Measurements from ENCODE around the gene SAMD11.

Gene SAMD11

GRCh38 chr1:913491-914130 lies 10.1 kb upstream of the SAMD11 start:
- Histone ChIP-seq H3K27me3 (ENCODE audit: control insufficient read depth in 1 of 2, insufficient read depth in 2 of 2, low read length in 2 of 2) (peaks cover 21 to 32% of the 10 kb centered on the region in 2 donors), H3K27ac (ENCODE audit: low read length) (no peak overlapping the region), H3K4me3 (ENCODE audit: low read length in 2 of 2) (no peak overlapping the region), H3K9me3 (ENCODE audit: control insufficient read depth in 2 of 2, low read length in 2 of 2) (no peaks in the 10 kb centered on the region), H3K36me3 (ENCODE audit: control insufficient read depth in 2 of 2, insufficient read depth in 2 of 2, low read length in 2 of 2) (no peaks in the 10 kb centered on the region), H3K4me1 (ENCODE audit: control insufficient read depth, insufficient read depth, low read length) (peaks cover 28% of the 10 kb centered on the region), H3K9ac (ENCODE audit: low read length in 2 of 2) (no peak overlapping the region)

DNA sequence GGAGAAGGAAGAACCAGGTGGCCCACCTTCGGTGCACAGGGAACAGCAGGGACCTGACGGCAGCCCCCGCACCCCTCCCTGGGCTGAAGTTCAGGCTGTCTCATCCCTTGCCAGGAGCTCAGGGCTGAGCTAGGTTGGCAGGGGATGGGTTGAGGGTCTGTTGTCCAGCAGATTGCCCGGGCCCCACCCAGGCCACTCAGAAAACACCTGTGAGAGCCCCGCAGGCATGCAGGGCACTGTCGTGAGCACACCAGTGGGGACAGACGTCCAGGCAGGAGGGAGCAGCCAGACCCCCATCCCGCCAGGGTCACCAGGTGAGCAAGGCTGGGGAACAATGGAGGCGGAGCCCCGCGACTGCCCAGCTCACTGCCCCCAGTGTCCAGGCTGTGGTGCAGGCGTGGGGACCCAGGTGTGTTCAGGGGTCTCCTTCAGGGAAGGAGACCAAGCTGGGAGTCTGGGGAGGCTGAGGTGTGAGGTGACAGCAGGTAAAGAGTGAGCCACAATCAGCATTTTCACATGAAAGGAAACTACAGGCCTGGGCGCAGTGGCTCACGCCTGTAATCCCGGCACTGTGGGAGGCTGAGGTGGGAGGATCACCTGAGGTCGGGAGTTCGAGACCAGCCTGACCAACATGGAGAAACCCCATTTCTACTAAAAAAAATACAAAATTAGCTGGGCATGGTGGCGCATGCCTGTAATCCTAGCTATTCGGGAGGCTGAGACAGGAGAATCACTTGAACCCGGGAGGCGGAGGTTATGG lies 9.4 kb upstream of the SAMD11 start:
- no peaks in the 10 kb centered on the region for H3K36me3 ChIP-seq (ENCODE audit: control insufficient read depth in 2 of 2, insufficient read depth in 2 of 2, low read length in 2 of 2)
- peaks cover 28% of the 10 kb centered on the region for H3K4me1 ChIP-seq (ENCODE audit: control insufficient read depth, insufficient read depth, low read length)
- no peak overlapping the region for H3K9ac ChIP-seq (ENCODE audit: low read length in 2 of 2)
- no peak overlapping the region for H3K27ac ChIP-seq (ENCODE audit: low read length)
- peaks cover 23 to 36% of the 10 kb centered on the region in 2 donors for H3K27me3 ChIP-seq (ENCODE audit: control insufficient read depth in 1 of 2, insufficient read depth in 2 of 2, low read length in 2 of 2)
- H3K4me3 ChIP-seq (ENCODE audit: low read length in 2 of 2), result no peak overlapping the region
- H3K9me3 ChIP-seq (ENCODE audit: control insufficient read depth in 2 of 2, low read length in 2 of 2), result no peaks in the 10 kb centered on the region

DNA sequence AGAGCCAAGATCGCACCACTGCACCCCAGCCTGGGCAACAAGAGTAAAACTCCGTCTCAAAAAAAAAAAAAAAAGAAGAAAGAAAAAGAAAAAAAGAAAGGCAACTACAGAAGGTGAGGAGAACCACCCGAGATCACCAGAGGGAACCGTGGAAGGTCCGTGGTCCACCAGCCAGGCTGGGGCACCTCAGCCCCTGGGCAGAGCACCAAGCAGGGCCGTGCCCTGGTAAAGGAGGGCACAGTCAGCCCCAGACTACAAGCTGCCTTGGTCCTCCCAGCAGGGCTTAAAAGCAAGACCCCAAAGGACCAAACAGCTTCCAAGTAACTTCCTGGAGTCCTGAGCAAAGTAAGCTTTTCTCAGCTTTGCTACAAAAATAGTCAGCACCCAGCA lies 8.8 kb upstream of the SAMD11 start:
- H3K27me3 ChIP-seq (ENCODE audit: control insufficient read depth in 1 of 2, insufficient read depth in 2 of 2, low read length in 2 of 2), result peaks cover 28 to 36% of the 10 kb centered on the region in 2 donors
- no peaks in the 10 kb centered on the region for H3K36me3 ChIP-seq (ENCODE audit: control insufficient read depth in 2 of 2, insufficient read depth in 2 of 2, low read length in 2 of 2)
- H3K9ac ChIP-seq (ENCODE audit: low read length in 2 of 2), result no peak overlapping the region
- H3K27ac ChIP-seq (ENCODE audit: low read length), result no peak overlapping the region
- no peak overlapping the region for H3K4me3 ChIP-seq (ENCODE audit: low read length in 2 of 2)
- H3K4me1 ChIP-seq (ENCODE audit: control insufficient read depth, insufficient read depth, low read length), result peaks cover 29% of the 10 kb centered on the region
- no peaks in the 10 kb centered on the region for H3K9me3 ChIP-seq (ENCODE audit: control insufficient read depth in 2 of 2, low read length in 2 of 2)

- H3K9ac ChIP-seq (ENCODE audit: low read length in 2 of 2), result no peak overlapping the region
- no peaks in the 10 kb centered on the region for H3K9me3 ChIP-seq (ENCODE audit: control insufficient read depth in 2 of 2, low read length in 2 of 2)
- peaks cover 35% of the 10 kb centered on the region in 2 donors for H3K27me3 ChIP-seq (ENCODE audit: control insufficient read depth in 1 of 2, insufficient read depth in 2 of 2, low read length in 2 of 2)
- no peaks in the 10 kb centered on the region for H3K36me3 ChIP-seq (ENCODE audit: control insufficient read depth in 2 of 2, insufficient read depth in 2 of 2, low read length in 2 of 2)
- H3K4me3 ChIP-seq (ENCODE audit: low read length in 2 of 2), result no peak overlapping the region
- peaks cover 31% of the 10 kb centered on the region for H3K4me1 ChIP-seq (ENCODE audit: control insufficient read depth, insufficient read depth, low read length)
- H3K27ac ChIP-seq (ENCODE audit: low read length), result no peak overlapping the region
Observed at GRCh38 chr1:915295-916172, 8.2 kb upstream of the SAMD11 start.

- Histone ChIP-seq H3K27ac (ENCODE audit: low read length) (no peak overlapping the region), H3K27me3 (ENCODE audit: control insufficient read depth in 1 of 2, insufficient read depth in 2 of 2, low read length in 2 of 2) (peaks cover 30 to 38% of the 10 kb centered on the region in 2 donors), H3K9me3 (ENCODE audit: control insufficient read depth in 2 of 2, low read length in 2 of 2) (no peaks in the 10 kb centered on the region), H3K4me1 (ENCODE audit: control insufficient read depth, insufficient read depth, low read length) (peaks cover 32% of the 10 kb centered on the region), H3K4me3 (ENCODE audit: low read length in 2 of 2) (no peak overlapping the region), H3K36me3 (ENCODE audit: control insufficient read depth in 2 of 2, insufficient read depth in 2 of 2, low read length in 2 of 2) (no peaks in the 10 kb centered on the region), H3K9ac (ENCODE audit: low read length in 2 of 2) (no peak overlapping the region)
Observed at GRCh38 chr1:916173-917075, 7.3 kb upstream of the SAMD11 start.

- peaks cover 30 to 41% of the 10 kb centered on the region in 2 donors for H3K27me3 ChIP-seq (ENCODE audit: control insufficient read depth in 1 of 2, insufficient read depth in 2 of 2, low read length in 2 of 2)
- peaks cover 30% of the 10 kb centered on the region for H3K4me1 ChIP-seq (ENCODE audit: control insufficient read depth, insufficient read depth, low read length)
- H3K36me3 ChIP-seq (ENCODE audit: control insufficient read depth in 2 of 2, insufficient read depth in 2 of 2, low read length in 2 of 2), result no peaks in the 10 kb centered on the region
- H3K4me3 ChIP-seq (ENCODE audit: low read length in 2 of 2), result no peak overlapping the region
- no peaks in the 10 kb centered on the region for H3K9me3 ChIP-seq (ENCODE audit: control insufficient read depth in 2 of 2, low read length in 2 of 2)
- no peak overlapping the region for H3K9ac ChIP-seq (ENCODE audit: low read length in 2 of 2)
- no peak overlapping the region for H3K27ac ChIP-seq (ENCODE audit: low read length)
Observed at GRCh38 chr1:917076-917459, 6.7 kb upstream of the SAMD11 start.

DNA sequence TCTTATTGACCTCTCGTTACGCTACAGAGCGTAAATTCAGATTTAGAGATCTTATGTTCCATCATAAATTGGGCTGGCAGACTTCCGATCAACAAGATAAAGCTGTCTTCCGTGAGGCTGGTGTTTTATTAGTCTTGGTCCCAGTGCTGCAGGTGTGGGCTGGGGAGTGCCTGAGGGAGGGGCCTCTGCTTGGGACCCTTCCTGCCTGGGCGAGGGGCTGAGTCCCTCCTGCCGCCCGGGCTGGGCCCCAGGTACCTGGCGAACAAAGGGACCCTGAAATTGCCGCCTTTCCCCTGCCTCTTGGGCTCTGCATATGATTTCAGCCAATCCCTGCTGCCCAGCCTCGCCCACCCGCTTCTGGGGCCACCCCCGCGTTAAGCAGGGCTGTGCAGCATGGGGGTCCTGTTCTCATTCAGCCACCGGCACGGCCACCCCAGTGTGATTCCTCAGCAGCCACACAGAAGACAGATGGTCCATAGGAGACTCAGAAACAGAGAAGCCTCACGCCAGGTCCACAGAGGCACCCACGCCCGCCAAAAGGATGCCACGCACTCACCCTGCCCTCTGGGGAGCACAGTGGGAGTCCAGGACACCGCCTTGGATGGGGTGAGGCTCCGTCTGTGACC lies 6.1 kb upstream of the SAMD11 start:
- H3K4me1 ChIP-seq (ENCODE audit: control insufficient read depth, insufficient read depth, low read length), result peaks cover 34% of the 10 kb centered on the region
- no peak overlapping the region for H3K4me3 ChIP-seq (ENCODE audit: low read length in 2 of 2)
- H3K27ac ChIP-seq (ENCODE audit: low read length), result no peak overlapping the region
- no peak overlapping the region for H3K9ac ChIP-seq (ENCODE audit: low read length in 2 of 2)
- peaks cover 29 to 45% of the 10 kb centered on the region in 2 donors for H3K27me3 ChIP-seq (ENCODE audit: control insufficient read depth in 1 of 2, insufficient read depth in 2 of 2, low read length in 2 of 2)
- no peaks in the 10 kb centered on the region for H3K36me3 ChIP-seq (ENCODE audit: control insufficient read depth in 2 of 2, insufficient read depth in 2 of 2, low read length in 2 of 2)
- no peaks in the 10 kb centered on the region for H3K9me3 ChIP-seq (ENCODE audit: control insufficient read depth in 2 of 2, low read length in 2 of 2)

DNA sequence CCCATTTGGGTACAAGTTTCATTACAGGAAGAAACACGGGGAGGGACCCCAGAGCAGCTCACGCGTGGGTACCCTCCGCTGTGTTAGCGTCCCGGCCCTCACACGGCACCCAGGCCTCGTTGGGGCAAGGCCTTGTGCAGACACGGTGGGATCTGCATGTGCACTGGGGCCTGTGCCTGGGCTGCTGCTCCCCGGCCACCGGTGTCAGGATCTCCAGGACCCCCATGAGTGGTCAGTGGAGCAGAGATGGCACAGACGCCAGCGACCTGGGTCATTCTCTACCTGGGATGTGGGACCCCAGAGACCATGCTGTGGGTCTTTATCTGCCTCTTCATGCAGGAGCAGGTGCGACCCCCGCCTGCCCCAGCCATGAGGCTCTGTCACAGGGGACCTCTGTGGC lies 5.4 kb upstream of the SAMD11 start:
- no peak overlapping the region for H3K4me3 ChIP-seq (ENCODE audit: low read length in 2 of 2)
- no peak overlapping the region for H3K9ac ChIP-seq (ENCODE audit: low read length in 2 of 2)
- H3K9me3 ChIP-seq (ENCODE audit: control insufficient read depth in 2 of 2, low read length in 2 of 2), result no peaks in the 10 kb centered on the region
- no peaks in the 10 kb centered on the region for H3K36me3 ChIP-seq (ENCODE audit: control insufficient read depth in 2 of 2, insufficient read depth in 2 of 2, low read length in 2 of 2)
- H3K4me1 ChIP-seq (ENCODE audit: control insufficient read depth, insufficient read depth, low read length), result peaks cover 42% of the 10 kb centered on the region
- peaks cover 37 to 50% of the 10 kb centered on the region in 2 donors for H3K27me3 ChIP-seq (ENCODE audit: control insufficient read depth in 1 of 2, insufficient read depth in 2 of 2, low read length in 2 of 2)
- no peak overlapping the region for H3K27ac ChIP-seq (ENCODE audit: low read length)

DNA sequence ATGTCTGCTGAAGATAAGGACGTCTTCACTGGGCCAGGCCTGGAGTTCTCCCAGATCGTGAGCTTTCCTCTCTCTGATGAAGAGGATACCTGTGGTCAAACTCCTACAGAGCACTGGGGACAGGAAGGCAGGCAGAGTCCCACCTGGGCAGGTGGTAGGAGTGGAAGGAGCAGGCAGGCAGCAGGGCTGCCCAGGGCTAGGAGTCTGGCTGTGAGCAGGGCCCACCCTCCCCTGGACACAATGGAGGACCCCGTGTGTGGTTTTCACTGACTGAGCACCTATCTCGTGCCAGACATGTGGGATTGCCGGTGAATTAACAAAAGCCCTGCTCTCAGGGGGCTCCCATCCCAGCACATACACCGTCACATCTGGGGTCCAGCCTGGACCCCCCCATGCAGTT lies 4.9 kb upstream of the SAMD11 start:
- Histone ChIP-seq H3K27me3 (ENCODE audit: control insufficient read depth in 1 of 2, insufficient read depth in 2 of 2, low read length in 2 of 2) (peaks cover 38 to 47% of the 10 kb centered on the region in 2 donors), H3K4me1 (ENCODE audit: control insufficient read depth, insufficient read depth, low read length) (peaks cover 45% of the 10 kb centered on the region), H3K9ac (ENCODE audit: low read length in 2 of 2) (no peak overlapping the region), H3K27ac (ENCODE audit: low read length) (no peak overlapping the region), H3K4me3 (ENCODE audit: low read length in 2 of 2) (no peak overlapping the region), H3K9me3 (ENCODE audit: control insufficient read depth in 2 of 2, low read length in 2 of 2) (no peaks in the 10 kb centered on the region), H3K36me3 (ENCODE audit: control insufficient read depth in 2 of 2, insufficient read depth in 2 of 2, low read length in 2 of 2) (no peaks in the 10 kb centered on the region)

Data from stomach smooth muscle (tissue), 2 donors.